Natural killer cell (primary cell): ENCODE measurements around the gene DSG3. TPM values are rescaled to one million over a fixed set of nuclear protein-coding genes. Genes with fewer than 3 reads are reported as not detected.

Source experiments
- ATAC-seq, 3 donors: fragments of 150-1000 bp in 2 of 3; fragments of 200-7000 bp in 1 of 3; cut with Tn5 transposase; 1 replicate in 1 of 3; 2 replicates in 2 of 3; pipeline ENCODE4 v1.10.0; 2021; ENCODE audit warnings: mild to moderate bottlenecking in 2 of 3, moderate library complexity in 2 of 3
- DNase-seq, 2 donors: peaks; one replicate each; pipeline versions ENCODE4 v3.0.0 to v3.0.0-alpha.2; 2013 to 2021; ENCODE audit warnings: mixed read lengths in 1 of 2
- H3K27ac ChIP-seq: one replicate; pipeline ENCODE4 v1.5.1; 2013; ENCODE audit warnings: mild to moderate bottlenecking, low read length
- H3K27me3 ChIP-seq: one replicate; pipeline ENCODE4 v1.6.1; 2013; ENCODE audit warnings: low read length; ENCODE audit not compliant: control insufficient read depth, insufficient read depth
- H3K36me3 ChIP-seq: one replicate; pipeline ENCODE4 v1.6.1; 2013; ENCODE audit warnings: low read length; ENCODE audit not compliant: control insufficient read depth, insufficient read depth
- H3K4me1 ChIP-seq: one replicate; pipeline ENCODE4 v1.6.1; 2013; ENCODE audit warnings: low read length; ENCODE audit not compliant: control insufficient read depth, insufficient read depth
- H3K4me3 ChIP-seq: one replicate; pipeline ENCODE4 v1.5.1; 2013; ENCODE audit warnings: low read length
- H3K9me3 ChIP-seq: one replicate; pipeline ENCODE4 v1.6.1; 2013; ENCODE audit warnings: low read length; ENCODE audit not compliant: control insufficient read depth, insufficient read depth
- H3K27ac Mint-ChIP-seq, 2 donors: one replicate each; pipeline ENCODE4 v1.8.0; 2022; ENCODE audit warnings: mild to moderate bottlenecking in 2 of 2, mixed read lengths in 2 of 2, moderate library complexity in 1 of 2
- H3K27me3 Mint-ChIP-seq, 2 donors: one replicate each; pipeline ENCODE4 v1.8.0; 2022; ENCODE audit warnings: low read depth in 2 of 2, mixed read lengths in 2 of 2
- H3K36me3 Mint-ChIP-seq: one replicate; pipeline ENCODE4 v1.8.0; 2022; ENCODE audit warnings: mixed read lengths
- H3K4me1 Mint-ChIP-seq, 2 donors: one replicate each; pipeline ENCODE4 v1.8.0; 2022; ENCODE audit warnings: mixed read lengths in 2 of 2
- H3K4me3 Mint-ChIP-seq: one replicate; pipeline ENCODE4 v1.8.0; 2022; ENCODE audit warnings: mild to moderate bottlenecking, moderate library complexity, mixed read lengths
- H3K9me3 Mint-ChIP-seq, 2 donors: one replicate each; pipeline ENCODE4 v1.8.0; 2022; ENCODE audit warnings: mixed read lengths in 2 of 2
- CTCF ChIP-seq: fragments of 200-600 bp; IDR thresholded peaks from one replicate; pipeline ENCODE4 v1.8.0; 2022; ENCODE audit warnings: antibody characterized with exemption
- WGBS: methylation state at CpG from one replicate; pipeline ENCODE4 v1.1.7; 2013; ENCODE audit warnings: missing lambda C conversion rate; ENCODE audit not compliant: insufficient coverage; 5-methylcytosine and 5-hydroxymethylcytosine counted together
- intact Hi-C: fragments of 100-400 bp; cut with micrococcal nuclease; formaldehyde crosslinking; loops from one replicate; pipeline ENCODE4 v1.14.2; 2022
- total RNA-seq, 4 donors: library from RNA; stranded (reverse); fragments of 120-200 nt in 1 of 4; gene quantifications; one replicate each; pipeline versions ENCODE4 v1.2.3 to v1.2.4, GENCODE V29; 2013 to 2022

The DSG3 gene
- total RNA-seq, 3 donors from 2014 or later (not counting 1 experiment from before 2014, with no cell fraction given) = 0.28 TPM; not detected in 2

- no peaks in the 10 kb centered on the region for H3K36me3 ChIP-seq
- DNase-seq = no peak
- H3K27me3 ChIP-seq = no peaks in the 10 kb centered on the region
- no peak for TF ChIP-seq CTCF
- H3K27me3 Mint-ChIP-seq = peaks cover 0 to 3% of the 10 kb centered on the region in 2 donors
- intact Hi-C loops = no loop called here
- WGBS = 100% methylated on average over 1 of the region's 1 CpG
- H3K4me3 ChIP-seq = no peak overlapping the region
- no peaks in the 10 kb centered on the region for H3K4me1 ChIP-seq
- peaks cover 0 to 2% of the 10 kb centered on the region in 2 donors for H3K9me3 Mint-ChIP-seq
- H3K36me3 Mint-ChIP-seq = no peaks in the 10 kb centered on the region
- no peak overlapping the region for H3K27ac ChIP-seq
- ATAC-seq = no peak
- H3K4me1 Mint-ChIP-seq = no peaks in the 10 kb centered on the region
- H3K4me3 Mint-ChIP-seq = no peak overlapping the region
- H3K27ac Mint-ChIP-seq = no peak overlapping the region
- H3K9me3 ChIP-seq = no peaks in the 10 kb centered on the region
These were observed 4.1 kb downstream of the DSG3 start for GRCh38 chr18:31451625-31452024.

- 96% methylated on average over 2 of the region's 3 CpGs for WGBS
- Mint-ChIP-seq H3K27ac (no peak overlapping the region), H3K4me3 (no peak overlapping the region), H3K9me3 (peaks cover 0 to 2% of the 10 kb centered on the region in 2 donors), H3K27me3 (peaks cover 0 to 6% of the 10 kb centered on the region in 2 donors), H3K4me1 (no peaks in the 10 kb centered on the region), H3K36me3 (no peaks in the 10 kb centered on the region)
- Histone ChIP-seq H3K27me3 (no peaks in the 10 kb centered on the region), H3K27ac (no peak overlapping the region), H3K4me1 (no peaks in the 10 kb centered on the region), H3K36me3 (no peaks in the 10 kb centered on the region), H3K4me3 (no peak overlapping the region), H3K9me3 (no peaks in the 10 kb centered on the region)
- no peak for TF ChIP-seq CTCF
- intact Hi-C loops = no loop called here
- DNase-seq (no peak), ATAC-seq (no peak)
These were observed 6.6 kb downstream of the DSG3 start for GRCh38 chr18:31454066-31454708.

- no peak overlapping the region for H3K4me3 ChIP-seq
- DNase-seq = no peak
- ATAC-seq = no peak
- no peaks in the 10 kb centered on the region for H3K4me1 ChIP-seq
- Mint-ChIP-seq H3K4me1 (no peaks in the 10 kb centered on the region), H3K4me3 (no peak overlapping the region), H3K36me3 (no peaks in the 10 kb centered on the region), H3K27ac (no peak overlapping the region), H3K27me3 (peaks cover 3 to 26% of the 10 kb centered on the region in 2 donors), H3K9me3 (peaks cover 2 to 3% of the 10 kb centered on the region in 2 donors)
- WGBS = no CpG with 5 or more reads among the region's 1 CpG
- intact Hi-C loops = no loop called here
- no peak overlapping the region for H3K27ac ChIP-seq
- TF ChIP-seq CTCF = no peak
- H3K9me3 ChIP-seq = no peaks in the 10 kb centered on the region
- H3K36me3 ChIP-seq = no peaks in the 10 kb centered on the region
- H3K27me3 ChIP-seq = no peaks in the 10 kb centered on the region
These were observed 22.1 kb downstream of the DSG3 start for GRCh38 chr18:31469629-31470028.

- H3K9me3 Mint-ChIP-seq = no peaks in the 10 kb centered on the region
- no peaks in the 10 kb centered on the region for H3K36me3 ChIP-seq
- H3K27me3 ChIP-seq = no peaks in the 10 kb centered on the region
- WGBS = 93% methylated on average over 10 of the region's 10 CpGs
- H3K4me1 Mint-ChIP-seq = no peaks in the 10 kb centered on the region
- H3K36me3 Mint-ChIP-seq = no peaks in the 10 kb centered on the region
- H3K4me3 ChIP-seq = no peak overlapping the region
- peaks cover 6 to 38% of the 10 kb centered on the region in 2 donors for H3K27me3 Mint-ChIP-seq
- H3K4me3 Mint-ChIP-seq = no peak overlapping the region
- H3K27ac Mint-ChIP-seq = no peak overlapping the region
- intact Hi-C loops = no loop called here
- no peak overlapping the region for H3K27ac ChIP-seq
- no peak for TF ChIP-seq CTCF
- no peaks in the 10 kb centered on the region for H3K9me3 ChIP-seq
- ATAC-seq (no peak), DNase-seq (no peak)
- H3K4me1 ChIP-seq = no peaks in the 10 kb centered on the region
These were observed 31.1 kb downstream of the DSG3 start for GRCh38 chr18:31478688-31479087.
